K562 (cell line): ENCODE results near the gene CFL1. TPM values are rescaled to one million over a fixed set of nuclear protein-coding genes. Genes with fewer than 3 reads are reported as not detected.
A peak's percentile ranks its signal among the peaks of the same experiment; 100 is the strongest.

Experiments
- CTCFL ChIP-seq: IDR thresholded peaks from 2 replicates; pipeline ENCODE4 v1.6.1; 2011; ENCODE audit warnings: borderline replicate concordance, low read depth, mild to moderate bottlenecking, moderate library complexity, low read length; ENCODE audit not compliant: insufficient read depth, poor library complexity, severe bottlenecking
- EP300 ChIP-seq: IDR thresholded peaks from 2 replicates; pipeline ENCODE4 v1.6.1; 2012; ENCODE audit warnings: low read length, improper control_type of control experiment
- ETV1 ChIP-seq: fragments of 450-650 bp; conservative IDR thresholded peaks from 2 replicates; pipeline ENCODE4 v1.6.1; 2016; ENCODE audit warnings: missing genetic modification characterization, control low read depth, low read depth, missing compliant biosample characterization
- IRF2 ChIP-seq: sonication (generic); formaldehyde crosslinking; IDR thresholded peaks from 2 replicates; pipeline ENCODE4 v1.8.1; 2022; ENCODE audit warnings: mild to moderate bottlenecking, missing genetic modification reagents
- MBD2 ChIP-seq: sonication (generic); IDR thresholded peaks from 2 replicates; pipeline ENCODE4 v1.6.1; 2016; ENCODE audit warnings: low read depth, borderline replicate concordance
- MLX ChIP-seq, 2 experiments: fragments of 450-650 bp in 1 of 2; sonication (generic) in 1 of 2; formaldehyde crosslinking; conservative IDR thresholded peaks; 2 replicates each; pipeline versions ENCODE4 v1.4.0 to v1.8.1; 2020 to 2022; ENCODE audit warnings: mild to moderate bottlenecking in 1 of 2, missing genetic modification reagents in 1 of 2
- NCOA1 ChIP-seq: fragments of 450-650 bp; IDR thresholded peaks from 2 replicates; pipeline ENCODE4 v1.6.1; 2016; ENCODE audit warnings: low read depth
- POLR2A ChIP-seq: fragments of 450-650 bp; conservative IDR thresholded peaks from 2 replicates; pipeline ENCODE4 v1.6.1; 2016
- POLR2B ChIP-seq: fragments of 450-650 bp; IDR thresholded peaks from 2 replicates; pipeline ENCODE4 v1.6.1; 2018; ENCODE audit warnings: low read depth; ENCODE audit not compliant: partially characterized antibody
- POLR3G ChIP-seq: IDR thresholded peaks from 2 replicates; pipeline ENCODE4 v1.6.1; 2011; ENCODE audit not compliant: insufficient read length, insufficient replicate concordance; ENCODE audit errors: extremely low read depth
- PRPF4 ChIP-seq: fragments of 200-400 bp; formaldehyde crosslinking; IDR thresholded peaks from one replicate; pipeline ENCODE4 v1.6.1; 2017; ENCODE audit warnings: low read length, low read depth, mild to moderate bottlenecking; ENCODE audit not compliant: insufficient read depth, poor library complexity, severe bottlenecking
- RBFOX2 ChIP-seq: fragments of 200-400 bp; formaldehyde crosslinking; IDR thresholded peaks from 2 replicates; pipeline ENCODE4 v1.6.1; 2017; ENCODE audit warnings: low read depth, mild to moderate bottlenecking, low read length, moderate library complexity
- ZBTB40 ChIP-seq, 2 experiments: fragments of 450-650 bp in 1 of 2; sonication (generic) in 1 of 2; formaldehyde crosslinking in 1 of 2; IDR thresholded peaks; 2 replicates each; pipeline versions ENCODE4 v1.7.1 to v1.9.0; 2016 to 2022; ENCODE audit warnings: inconsistent platforms in 1 of 2, mild to moderate bottlenecking in 1 of 2, missing genetic modification reagents in 1 of 2
- ZNF217 ChIP-seq: sonication (generic); formaldehyde crosslinking; IDR thresholded peaks from 2 replicates; pipeline ENCODE4 v1.8.0; 2022; ENCODE audit warnings: mild to moderate bottlenecking, missing genetic modification reagents
- ZNF239 ChIP-seq: fragments of 250-450 bp; sonication (Bioruptor Pico); IDR thresholded peaks from 2 replicates; pipeline ENCODE4 v1.4.0; 2020; ENCODE audit warnings: mild to moderate bottlenecking
- polyA plus RNA-seq, 8 experiments: library from polyadenylated mRNA; depleted of rRNA in 4 of 8; stranded (reverse) in 5 of 8; unstranded in 3 of 8; fragments of >200 nt; fragmentation: Nextera tagmentation in 2 of 8; fragmentation: Illumina TruSeq in 1 of 8; extraction: Ambion mirVana in 2 of 8; extraction: Trizol in 1 of 8; gene quantifications; 2 replicates each; pipeline versions ENCODE4 v1.2.1 to v1.2.3, GENCODE V29; 2011 to 2014; ENCODE audit warnings: inconsistent platforms in 1 of 8, missing spikeins in 1 of 8
- total RNA-seq, 7 experiments: library from RNA; depleted of rRNA in 6 of 7; stranded (reverse); fragments of >200 nt in 6 of 7; fragmentation: Illumina TruSeq in 2 of 7; extraction: Trizol in 2 of 7; gene quantifications; 2 replicates each; pipeline versions ENCODE4 v1.2.1 to v1.2.3, GENCODE V29; 2011 to 2021; ENCODE audit warnings: low replicate concordance in 1 of 7

Gene CFL1
- total and polyA plus RNA-seq, 9 of the 15 experiments (the other 6 are each of a cell fraction or from before 2014, with no cell fraction given), result 105 to 1,101 (median 859) TPM

GRCh38 chr11:65888163-65888814, 30.3 kb upstream of the CFL1 start, which contains the start of gene FIBP (continued):
- TF ChIP-seq ZNF217 (no peak), IRF2 (CRISPR knock-in tag) (no peak), CTCFL (peak; percentile 62), MBD2 (peak; percentile 74; the same call in 1 of the 2 replicates), PRPF4 (peak; percentile 41), ZBTB40 (IDR thresholded peaks at IDR 0.05) (peak; percentile 96), ZBTB40 (CRISPR knock-in tag; IDR thresholded peaks at IDR 0.05) (no peak), EP300 (peak; percentile 23; the same call in 1 of the 2 replicates), POLR2A (peak; percentile 89), POLR3G (no peak), ZNF239 (no peak), MLX (CRISPR knock-in tag; conservative IDR thresholded peaks at IDR 0.05) (0 out of 4 replicates have a peak, but pooled peaks of 1 of the 2 experiments have one; percentile 4), ETV1 (tag) (peak; percentile 96), POLR2B (peak; percentile 82), RBFOX2 (peak; percentile 93), NCOA1 (peak; percentile 17; the same call in 1 of the 2 replicates)
